HG03060 (cell line): Measurements from ENCODE around the gene HLCS.

Experiments used
- ATAC-seq: cut with Tn5 transposase; IDR thresholded peaks from one replicate; pipeline ENCODE4 v1.9.1; 2021; ENCODE audit warnings: low read depth, moderate number of reproducible peaks; ENCODE audit not compliant: unreplicated experiment

The HLCS gene

GRCh38 chr21:36987845-36988244 lies 21.4 kb upstream of the HLCS start:
- no peak for ATAC-seq

GRCh38 chr21:36985751-36986594 lies 19.5 kb upstream of the HLCS start:
- ATAC-seq = no peak

- no peak for ATAC-seq
Measured at GRCh38 chr21:36981977-36982700, 15.7 kb upstream of the HLCS start.

GRCh38 chr21:36981049-36981391 lies 14.6 kb upstream of the HLCS start:
- no peak for ATAC-seq

- ATAC-seq = no peak
Measured at GRCh38 chr21:36980280-36981048, 14.0 kb upstream of the HLCS start.

- ATAC-seq = no peak
Measured at GRCh38 chr21:36976882-36977651, 10.6 kb upstream of the HLCS start.

GRCh38 chr21:36976228-36976861 lies 9.9 kb upstream of the HLCS start:
- ATAC-seq = no peak

GRCh38 chr21:36974851-36975192 lies 8.4 kb upstream of the HLCS start:
- no peak for ATAC-seq

- no peak for ATAC-seq
Measured at GRCh38 chr21:36973986-36974850, 7.7 kb upstream of the HLCS start.

GRCh38 chr21:36968976-36969375 lies 2.5 kb upstream of the HLCS start:
- no peak for ATAC-seq

- ATAC-seq = no peak
Measured at GRCh38 chr21:36968414-36968813, 1.9 kb upstream of the HLCS start.

GRCh38 chr21:36966821-36967768 lies 626 bp upstream of the HLCS start:
- no peak for ATAC-seq

GRCh38 chr21:36965720-36966065 lies 776 bp downstream of the HLCS start:
- no peak for ATAC-seq

- no peak for ATAC-seq
Measured at GRCh38 chr21:36964827-36965719, 1.4 kb downstream of the HLCS start.

- ATAC-seq = no peak
Measured at GRCh38 chr21:36964398-36964797, 2.1 kb downstream of the HLCS start.

- no peak for ATAC-seq
Measured at GRCh38 chr21:36962098-36962780, 4.2 kb downstream of the HLCS start.
